NCI-H82 (cell line): ENCODE data around the gene NETO2.
"Not testable (repeated sequence)": the region's sequence is repeated elsewhere in the genome, so short reads cannot be mapped to it uniquely, and the experiment has no call there.

ENCODE experiments used
- DNase-seq: peaks from one replicate; lab custom pipeline; 2025; lab: John Stamatoyannopoulos, UW

The NETO2 gene, protein sequence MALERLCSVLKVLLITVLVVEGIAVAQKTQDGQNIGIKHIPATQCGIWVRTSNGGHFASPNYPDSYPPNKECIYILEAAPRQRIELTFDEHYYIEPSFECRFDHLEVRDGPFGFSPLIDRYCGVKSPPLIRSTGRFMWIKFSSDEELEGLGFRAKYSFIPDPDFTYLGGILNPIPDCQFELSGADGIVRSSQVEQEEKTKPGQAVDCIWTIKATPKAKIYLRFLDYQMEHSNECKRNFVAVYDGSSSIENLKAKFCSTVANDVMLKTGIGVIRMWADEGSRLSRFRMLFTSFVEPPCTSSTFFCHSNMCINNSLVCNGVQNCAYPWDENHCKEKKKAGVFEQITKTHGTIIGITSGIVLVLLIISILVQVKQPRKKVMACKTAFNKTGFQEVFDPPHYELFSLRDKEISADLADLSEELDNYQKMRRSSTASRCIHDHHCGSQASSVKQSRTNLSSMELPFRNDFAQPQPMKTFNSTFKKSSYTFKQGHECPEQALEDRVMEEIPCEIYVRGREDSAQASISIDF

DNA sequence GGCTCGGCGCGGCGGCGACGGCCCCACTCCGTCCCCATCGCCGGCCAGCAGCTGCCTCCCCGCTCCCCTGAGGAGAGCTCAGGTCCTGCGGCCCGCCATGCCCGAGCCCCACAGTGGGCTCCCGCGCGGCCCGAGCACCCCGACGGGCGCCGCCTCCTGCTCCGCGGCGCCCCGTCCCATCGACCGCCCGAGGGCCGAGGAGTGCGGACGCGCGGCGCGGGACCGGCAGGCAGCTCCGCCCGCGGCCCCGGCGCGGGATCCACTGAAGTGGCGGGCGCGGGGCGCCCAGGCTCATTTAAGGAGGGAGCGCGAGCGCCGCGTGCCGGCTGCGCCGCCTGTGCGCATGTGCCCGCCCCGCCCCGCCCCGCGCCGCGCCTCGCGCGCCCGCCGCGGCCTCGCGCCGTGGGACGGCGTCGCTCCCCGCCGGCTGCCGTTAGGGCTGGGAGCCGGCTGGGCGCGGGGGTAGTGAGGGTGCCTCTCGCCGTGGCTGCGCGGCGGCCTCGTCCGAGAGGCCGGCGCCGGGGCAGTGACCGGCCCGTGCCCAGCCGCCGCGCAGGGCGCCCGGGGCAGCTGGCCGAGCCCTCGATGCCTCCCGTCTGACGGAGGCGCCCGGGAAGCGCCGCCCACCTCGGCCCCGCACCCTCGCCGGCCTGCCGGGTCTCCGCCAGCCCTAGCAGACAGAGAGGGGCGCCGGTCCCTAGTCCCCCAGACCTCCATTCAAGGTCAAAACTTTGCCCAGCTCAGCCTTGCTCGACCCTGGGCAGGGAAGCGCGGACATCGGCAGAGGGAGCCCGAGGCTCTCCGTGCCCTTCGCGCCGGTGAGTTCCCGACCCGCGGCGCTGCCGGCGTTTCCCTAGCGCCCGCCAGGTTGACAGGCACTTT is at the start of gene NETO2:
TSS of gene NETO2 (minus strand) at position 269 of the 882 bp plus-strand sequence. CDS start 333 bp downstream, outside the sequence.
- peak; percentile 74 for DNase-seq

DNA sequence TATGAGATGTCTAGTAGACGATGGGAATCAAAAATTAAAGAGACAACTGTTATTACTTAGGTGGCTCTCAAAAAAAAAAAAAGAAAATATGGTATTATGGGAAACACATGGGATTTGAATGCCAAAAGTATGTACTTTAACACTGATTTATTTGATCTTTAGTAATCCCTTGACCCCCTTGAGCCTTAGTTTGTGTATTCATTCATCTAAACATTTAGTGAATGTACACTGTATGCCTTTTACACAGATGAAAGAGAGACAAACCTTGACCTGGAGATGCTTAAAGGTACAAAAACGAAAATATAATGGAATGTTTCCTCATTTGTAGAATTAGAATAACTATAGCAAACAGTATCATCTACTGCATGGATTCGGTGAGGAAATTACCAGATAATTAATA is 38.6 kb upstream of the NETO2 start:
- DNase-seq = no peak

DNA sequence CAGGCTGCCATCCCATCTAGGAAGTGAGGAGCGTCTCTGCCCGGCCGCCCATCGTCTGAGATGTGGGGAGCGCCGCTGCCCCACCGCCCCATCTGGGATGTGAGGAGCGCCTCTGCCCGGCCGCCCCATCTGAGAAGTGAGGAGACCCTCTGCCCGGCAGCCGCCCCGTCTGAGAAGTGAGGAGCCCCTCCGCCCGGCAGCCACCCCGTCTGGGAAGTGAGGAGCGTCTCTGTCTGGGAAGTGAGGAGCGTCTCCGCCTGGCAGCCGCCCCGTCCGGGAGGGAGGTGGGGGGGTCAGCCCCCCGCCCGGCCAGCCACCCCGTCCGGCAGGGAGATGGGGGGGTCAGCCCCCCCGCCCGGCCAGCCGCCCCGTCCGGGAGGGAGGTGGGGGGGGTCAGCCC is 37.3 kb upstream of the NETO2 start:
- DNase-seq = not testable (repeated sequence)

DNA sequence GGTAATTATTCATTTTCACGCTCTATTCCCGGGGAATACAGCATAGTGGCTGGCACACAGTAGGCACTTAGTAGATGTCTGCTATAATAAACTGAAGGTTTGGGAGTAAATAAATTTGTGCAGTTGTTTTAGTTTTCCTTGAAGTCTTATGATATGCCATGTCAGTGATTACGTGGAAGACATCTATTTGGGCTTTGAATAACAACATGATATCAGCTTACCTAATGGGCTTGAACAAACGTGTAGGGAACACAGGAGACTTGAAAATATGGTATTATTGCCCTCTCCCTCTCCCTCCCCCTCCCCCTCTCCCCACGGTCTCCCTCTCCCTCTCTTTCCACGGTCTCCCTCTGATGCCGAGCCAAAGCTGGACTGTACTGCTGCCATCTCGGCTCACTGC is 36.3 kb upstream of the NETO2 start:
- no peak for DNase-seq

DNA sequence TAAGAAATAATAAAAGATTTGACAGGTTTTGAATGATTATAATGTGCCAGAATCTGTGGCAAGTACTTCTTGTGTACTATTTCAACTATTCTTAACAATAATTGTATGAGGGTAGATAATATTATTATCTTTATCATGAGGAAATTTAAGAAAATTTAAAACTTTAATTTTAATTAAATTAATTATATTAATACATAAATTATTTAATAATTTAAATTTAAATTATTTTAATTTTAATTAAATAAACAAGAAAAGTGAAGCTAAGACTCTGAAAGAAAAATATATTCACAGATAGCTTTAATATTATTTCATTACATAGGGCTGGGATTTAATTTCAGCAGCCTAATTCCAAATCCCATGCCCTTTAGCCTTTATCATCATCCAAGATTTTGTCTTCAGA is 31.4 kb upstream of the NETO2 start:
- DNase-seq = no peak

DNA sequence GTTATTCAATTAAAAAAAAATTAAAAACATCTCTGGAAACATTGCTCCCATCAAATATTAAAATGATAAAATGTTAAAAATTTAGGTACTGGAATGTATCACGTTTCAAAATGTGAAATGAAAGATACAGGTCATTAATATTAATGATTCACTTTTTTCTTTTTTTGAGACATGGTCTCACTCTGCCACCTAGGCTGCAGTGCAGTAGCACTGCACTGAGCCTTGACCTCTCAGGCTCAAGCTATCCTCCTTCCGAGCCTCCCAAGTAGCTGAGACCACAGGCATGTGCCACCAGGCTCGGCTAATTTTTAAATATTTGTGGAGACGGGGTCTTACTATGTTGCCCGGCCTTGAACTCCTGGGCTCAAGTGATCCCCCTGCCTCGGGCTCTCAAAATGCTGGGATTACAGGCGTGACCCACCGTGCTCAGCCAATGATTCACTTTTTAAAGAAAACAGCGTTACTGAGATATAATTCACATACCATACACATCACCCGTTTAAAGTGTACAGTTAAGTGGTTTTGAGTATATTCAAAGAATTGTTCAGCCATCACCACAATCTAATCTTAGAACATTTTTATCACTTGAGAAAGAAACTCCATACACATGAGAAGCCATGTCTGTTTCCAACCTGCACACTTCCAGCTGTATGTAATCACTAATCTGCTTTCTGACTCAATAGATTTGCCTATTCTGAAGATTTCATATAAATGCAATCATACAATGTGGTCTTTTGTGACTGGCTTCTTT is 19.1 kb upstream of the NETO2 start:
- no peak for DNase-seq

DNA sequence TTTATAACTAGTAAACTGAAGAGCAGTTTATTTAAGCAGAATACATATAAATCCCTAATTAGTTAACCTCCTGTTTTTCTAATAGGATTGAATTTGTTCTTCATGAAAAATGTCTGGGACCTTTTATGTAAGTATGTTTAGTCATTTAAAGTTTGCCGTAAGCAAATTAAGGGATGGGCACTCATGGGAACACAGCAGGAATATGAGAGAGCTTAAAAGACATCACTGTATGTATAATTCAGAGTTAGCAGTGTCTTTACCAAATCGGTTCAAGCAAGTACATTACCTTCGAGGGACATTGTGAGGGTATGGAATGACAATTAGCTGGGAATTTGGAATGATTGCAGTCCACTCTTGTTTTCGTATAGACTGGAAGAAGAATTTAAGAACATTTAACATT is 17.7 kb upstream of the NETO2 start:
- no peak for DNase-seq

DNA sequence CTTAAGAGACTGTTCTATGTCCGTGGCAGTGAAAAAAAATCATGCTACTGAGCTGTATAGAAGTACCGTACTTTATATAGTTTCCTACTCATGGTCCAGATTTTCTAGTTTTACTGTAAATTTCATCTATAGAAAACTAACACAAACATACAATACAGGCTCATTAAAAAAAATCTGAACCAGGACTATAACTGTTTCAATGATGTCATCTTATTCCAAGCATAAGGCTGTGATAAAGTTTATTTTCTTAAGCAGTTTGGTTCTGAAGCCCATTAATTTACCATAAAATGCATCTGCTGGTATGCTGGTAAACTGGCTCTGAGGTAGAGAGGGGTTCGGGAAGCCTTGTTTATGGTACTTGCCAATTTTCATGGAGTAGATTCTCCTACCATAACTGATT is 16.7 kb upstream of the NETO2 start:
- no peak for DNase-seq

DNA sequence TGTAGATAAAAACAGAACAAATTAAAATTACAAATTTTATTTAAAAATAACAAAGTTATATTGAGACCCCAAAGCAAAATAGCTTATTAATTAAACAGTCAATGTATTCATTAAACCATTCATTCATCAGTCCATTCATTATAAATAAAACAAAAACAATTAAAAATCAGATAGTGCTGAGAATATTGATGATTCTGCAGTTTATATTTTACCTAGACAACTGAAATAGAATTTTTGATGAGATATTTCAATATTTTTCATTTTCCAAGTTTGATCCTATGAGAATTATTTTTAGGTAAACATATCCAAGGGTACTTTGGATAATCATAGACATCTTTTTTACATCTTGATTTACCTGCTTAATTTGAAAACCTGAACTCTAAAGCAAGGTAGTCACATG is 15.2 kb upstream of the NETO2 start:
- no peak for DNase-seq

DNA sequence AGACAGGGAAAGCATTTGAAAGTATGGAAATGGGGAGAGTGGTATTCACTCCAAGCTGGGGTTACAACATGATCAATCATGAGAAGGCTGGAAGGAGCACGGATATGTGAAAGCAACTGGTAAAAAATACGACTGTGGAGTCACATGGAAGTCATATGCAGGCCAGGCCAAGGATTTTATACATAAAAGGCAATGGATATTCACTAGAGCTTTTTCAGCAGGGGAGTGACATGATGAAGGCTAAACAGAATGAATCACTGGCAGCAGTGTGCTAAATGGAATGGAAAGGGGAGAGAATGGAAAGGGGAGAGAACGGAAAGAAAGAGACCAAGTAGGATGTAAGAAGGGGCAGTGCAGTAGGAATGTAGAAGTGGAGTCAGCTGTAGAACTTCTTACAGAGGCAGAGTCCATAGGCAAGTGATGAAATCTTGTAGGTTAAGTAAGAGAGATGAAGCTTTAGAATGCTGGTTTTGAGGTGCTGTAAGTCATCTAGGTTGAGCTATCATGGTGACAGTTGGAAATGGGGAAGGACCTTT is 13.0 kb upstream of the NETO2 start:
- DNase-seq = no peak

DNA sequence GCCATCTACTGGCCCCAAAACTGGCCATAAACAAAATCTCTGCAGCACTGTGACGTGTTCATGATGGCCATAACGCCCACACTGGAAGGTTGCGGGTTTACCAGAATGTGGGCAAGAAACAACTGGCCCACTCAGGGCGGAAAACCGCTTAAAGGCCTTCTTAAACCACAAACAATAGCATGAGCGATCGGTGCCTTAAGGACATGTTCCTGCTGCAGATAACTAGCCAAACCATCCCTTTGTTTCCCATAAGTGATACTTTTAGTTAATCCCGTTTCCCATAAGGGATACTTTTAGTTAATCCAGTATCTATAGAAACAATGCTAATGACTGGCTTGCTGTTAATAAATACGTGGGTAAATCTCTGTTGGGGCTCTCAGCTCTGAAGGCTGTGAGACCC is 8.8 kb upstream of the NETO2 start:
- not testable (repeated sequence) for DNase-seq

DNA sequence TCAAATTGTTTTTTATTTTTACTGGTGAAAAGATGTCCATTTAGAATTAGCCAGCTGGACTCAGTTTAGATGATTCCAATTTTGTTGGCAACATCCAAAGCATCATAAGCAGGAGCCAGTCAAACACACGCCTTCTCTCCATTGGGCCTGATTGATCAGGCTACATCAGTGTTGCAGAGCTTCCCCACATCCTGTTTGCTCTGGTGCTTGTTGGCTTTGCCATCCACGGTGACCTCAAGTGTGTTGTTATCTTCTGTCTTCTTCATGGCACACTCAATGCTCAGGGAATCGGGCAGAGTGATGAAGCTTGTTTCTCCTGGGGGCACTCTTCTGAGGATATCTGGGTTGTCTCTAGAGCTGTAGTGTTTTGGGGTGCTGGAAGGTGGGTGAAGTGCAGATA is 6.3 kb upstream of the NETO2 start:
- no peak for DNase-seq

DNA sequence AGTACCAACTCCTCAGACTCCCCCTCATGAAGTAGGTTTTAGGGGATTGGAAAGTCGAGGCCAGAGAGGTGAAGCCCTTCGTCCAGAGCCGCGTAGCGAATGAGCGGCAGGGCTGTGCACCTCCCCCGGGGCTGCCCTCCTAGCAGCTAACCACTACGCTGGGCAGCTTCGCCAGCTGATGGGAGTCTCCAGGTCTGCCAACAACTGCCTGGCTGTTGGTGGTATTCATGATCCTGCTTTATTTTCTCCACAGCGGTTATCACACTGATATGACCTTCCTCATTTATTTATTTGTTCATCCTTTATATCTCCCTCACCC is 773 bp upstream of the NETO2 start:
- no peak for DNase-seq

DNA sequence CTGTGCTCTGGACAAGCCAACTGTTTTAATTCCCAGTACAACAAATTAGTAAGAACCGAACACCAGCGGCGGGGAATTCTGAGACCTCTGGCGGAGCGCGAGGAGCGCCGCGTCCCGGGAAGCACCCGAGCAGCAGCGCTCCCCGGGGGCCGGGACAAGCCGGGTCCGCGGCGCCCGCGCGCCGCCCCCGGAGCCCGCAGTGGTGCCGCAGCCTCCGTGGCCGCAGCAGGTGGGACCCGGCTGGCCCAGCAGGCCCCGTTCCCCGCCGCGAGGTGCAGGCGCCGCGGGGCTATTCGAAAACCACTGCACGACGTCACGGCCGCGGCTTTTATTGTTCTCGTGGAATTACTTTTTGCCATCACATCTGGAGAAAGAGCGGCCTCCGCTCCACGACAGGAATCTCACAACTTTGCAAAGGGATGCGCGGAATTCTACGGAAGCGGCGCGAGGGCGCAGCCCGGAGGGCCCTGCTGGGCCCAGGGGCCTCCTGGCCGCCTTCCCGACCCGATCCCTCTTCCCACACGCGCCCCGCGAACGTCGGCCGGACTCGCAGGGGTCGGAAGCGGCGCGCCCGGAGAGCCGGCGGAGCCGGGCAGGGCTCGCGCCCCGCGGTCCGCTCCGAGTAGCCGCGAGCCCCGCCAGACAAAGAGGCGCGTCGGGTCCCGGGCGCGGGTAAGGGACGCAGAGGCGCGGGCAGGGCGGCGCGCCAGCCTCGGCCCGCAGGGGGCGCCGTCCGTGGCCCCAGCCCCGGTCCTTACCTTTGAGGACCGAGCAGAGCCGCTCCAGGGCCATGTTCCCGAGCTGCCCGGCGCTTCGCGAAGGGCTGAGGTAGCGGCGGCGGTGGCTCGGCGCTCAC is 696 bp downstream of the NETO2 start:
- peak; percentile 81 for DNase-seq

DNA sequence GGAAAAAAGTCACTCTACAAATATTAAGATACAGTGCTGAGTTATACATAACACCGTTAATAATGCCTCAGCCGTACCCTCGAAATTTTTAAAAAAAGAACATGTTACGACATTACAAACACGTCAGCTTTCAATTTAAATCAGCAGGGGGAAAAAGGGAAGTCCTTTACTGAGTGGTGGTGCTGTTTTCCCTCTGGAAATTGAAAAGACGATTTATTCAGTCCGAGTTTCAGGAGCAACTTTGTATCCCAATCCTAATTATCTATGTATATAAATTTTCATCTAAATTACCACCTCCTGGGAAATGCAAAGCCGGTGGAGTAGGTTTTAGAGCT is 1.3 kb downstream of the NETO2 start:
- DNase-seq = no peak

DNA sequence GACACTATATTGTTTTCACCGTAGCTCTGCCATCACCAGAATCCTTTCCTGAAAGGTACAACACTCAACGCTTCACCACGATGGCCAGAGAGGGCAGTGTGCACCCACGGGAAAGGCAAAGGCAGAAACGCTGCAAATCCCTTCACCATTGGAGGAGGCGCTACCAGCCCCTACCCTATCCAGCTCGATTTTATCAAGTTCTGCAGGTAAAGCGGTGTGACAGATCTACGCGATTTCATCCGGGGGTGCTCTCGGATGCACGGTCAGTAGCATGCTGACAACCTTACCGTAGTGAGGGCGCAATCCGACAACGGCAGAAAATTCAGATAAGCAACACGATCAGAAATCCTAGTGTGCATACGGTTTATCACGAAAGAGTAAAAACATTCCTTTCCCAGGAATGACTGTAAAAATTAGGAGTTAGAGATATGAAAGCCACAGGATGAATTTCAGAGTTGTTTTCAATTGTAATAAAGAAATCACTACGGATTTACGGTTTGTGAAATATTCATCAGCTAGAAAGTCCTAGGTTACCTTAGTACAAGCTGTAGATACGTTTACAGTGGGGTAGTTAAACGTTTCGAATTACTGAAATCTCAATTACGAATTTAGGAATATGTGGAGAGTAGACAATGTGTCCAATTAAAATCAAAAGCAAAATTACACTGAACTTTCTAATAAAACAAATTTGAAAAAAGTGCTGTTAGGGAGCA is 1.8 kb downstream of the NETO2 start:
- DNase-seq = peak; percentile 94

DNA sequence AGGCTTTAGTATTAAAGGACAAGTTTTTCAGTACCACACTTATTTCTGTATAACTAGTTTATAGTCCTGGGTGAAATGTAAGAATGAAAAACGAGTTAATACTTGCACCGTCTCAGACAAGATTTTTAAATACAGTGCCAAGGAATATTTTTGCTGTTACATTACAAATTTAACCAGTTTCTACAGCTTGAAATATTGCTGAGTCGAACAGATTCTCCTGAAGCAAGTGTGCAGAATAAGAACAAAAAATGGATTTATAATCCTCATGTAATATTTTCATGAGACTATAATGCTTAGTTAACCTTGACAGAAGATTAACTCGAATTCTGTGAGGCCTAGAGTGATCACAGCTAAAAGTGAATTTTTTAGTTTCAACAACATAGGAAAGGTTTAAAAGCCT is 3.1 kb downstream of the NETO2 start:
- no peak for DNase-seq

DNA sequence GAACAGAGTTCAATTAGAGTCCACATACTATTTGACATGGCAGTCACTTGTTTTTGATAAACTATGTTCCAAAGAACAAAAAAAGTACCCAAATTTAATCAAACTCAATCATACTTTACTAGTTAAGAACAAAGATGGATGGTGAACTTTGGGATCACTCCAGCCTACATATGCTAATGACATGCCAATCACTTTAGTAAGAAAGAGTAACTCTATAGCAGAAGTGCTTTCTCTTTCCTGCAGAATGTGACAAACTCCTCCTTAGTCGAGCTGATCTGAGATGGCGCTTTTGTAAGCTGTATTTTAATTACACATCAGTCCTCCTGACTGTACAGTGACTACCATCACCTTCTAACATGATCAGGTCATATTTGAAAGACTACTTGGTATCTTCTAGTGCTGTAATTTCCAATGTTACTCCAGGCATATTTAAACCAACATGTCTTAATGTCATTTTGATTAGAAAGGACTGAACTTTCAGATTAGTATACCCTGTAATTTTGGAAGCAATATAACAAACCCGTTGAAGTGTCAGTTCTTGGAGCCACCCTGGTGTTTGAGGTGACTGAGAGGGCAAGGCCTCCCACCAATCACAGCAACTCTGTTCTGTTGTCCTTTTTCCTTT is 4.1 kb downstream of the NETO2 start:
- DNase-seq = no peak

DNA sequence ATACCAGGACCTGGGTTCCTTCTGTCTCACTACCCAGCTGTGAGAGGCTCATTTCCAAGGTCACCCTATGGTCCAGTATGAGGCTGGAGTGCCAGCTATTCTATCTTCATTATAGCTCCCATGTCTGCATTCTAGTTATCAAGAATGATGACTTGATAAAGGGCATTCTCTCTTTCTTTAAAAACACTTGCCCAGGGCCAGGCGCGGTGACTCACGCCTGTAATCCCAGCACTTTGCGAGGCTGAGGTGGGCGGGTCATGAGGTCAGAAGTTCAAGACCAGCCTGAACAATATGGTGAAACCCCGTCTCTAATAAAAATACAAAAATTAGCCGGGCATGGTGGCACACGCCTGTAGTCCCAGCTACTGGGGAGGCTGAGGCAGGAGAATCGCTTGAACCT is 5.8 kb downstream of the NETO2 start:
- not testable (repeated sequence) for DNase-seq
